Measurements from ENCODE around the gene COX14.
"Not testable (repeated sequence)": the region's sequence is repeated elsewhere in the genome, so short reads cannot be mapped to it uniquely, and the experiment has no call there.

Gene COX14

GRCh38 chr12:50111693-50112455 lies at the start of gene COX14:
COX14 (plus strand) TSS chr12:50112236; CDS start chr12:50120044, 7,808 bp downstream.
- peak; percentile 98 for DNase-seq

- no peak for DNase-seq
Measured at GRCh38 chr12:50062728-50063460, 49.1 kb upstream of the COX14 start.

DNA sequence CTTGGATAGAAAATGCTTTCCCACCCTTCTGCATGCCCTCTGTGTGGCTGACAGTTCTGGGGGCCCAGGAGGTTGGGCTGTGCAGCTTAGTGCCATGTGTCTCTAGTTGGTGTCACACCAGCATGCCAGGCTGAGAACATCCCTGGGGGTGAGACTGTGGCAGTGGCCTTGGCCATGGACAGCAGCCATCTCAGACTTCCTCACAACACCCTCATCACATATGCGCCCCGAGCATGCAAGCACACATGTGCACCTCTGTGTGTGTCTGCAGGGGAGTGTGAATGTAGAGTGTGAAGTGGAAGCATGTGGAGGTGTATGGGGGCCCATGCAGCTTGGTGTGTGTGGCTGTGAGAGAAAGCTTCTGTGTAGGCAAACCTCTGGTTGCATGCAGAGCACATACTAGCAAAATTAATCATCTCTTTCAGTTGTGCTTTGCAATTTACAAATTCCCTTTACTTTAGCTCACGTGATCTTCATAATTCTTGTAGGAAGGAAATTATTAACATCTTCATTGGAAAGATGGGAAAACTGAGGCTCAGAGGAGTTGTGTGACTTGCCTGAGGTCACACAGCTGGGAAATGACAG lies 46.2 kb upstream of the COX14 start:
- DNase-seq = no peak

- DNase-seq = no peak
Measured at GRCh38 chr12:50066402-50066801, 45.6 kb upstream of the COX14 start.

DNA sequence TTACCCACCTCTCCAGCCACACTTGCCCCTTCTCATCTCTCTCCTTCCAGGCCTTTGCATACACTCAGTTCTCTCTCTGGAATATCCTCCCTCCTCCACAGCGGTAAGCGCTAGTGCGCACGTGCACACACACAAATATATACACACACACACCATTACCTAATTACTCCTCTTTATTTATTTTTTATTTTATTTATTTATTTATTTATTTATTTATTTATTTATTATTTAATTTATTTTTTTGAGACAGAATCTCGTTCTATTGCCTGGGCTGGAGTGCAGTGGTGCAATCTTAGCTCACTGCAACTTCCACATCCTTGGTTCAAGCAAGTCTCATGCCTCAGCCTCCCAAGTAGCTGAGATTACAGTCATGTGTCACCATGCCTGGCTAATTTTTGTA lies 43.0 kb upstream of the COX14 start:
- no peak for DNase-seq

- DNase-seq = no peak
Measured at GRCh38 chr12:50069539-50069938, 42.5 kb upstream of the COX14 start.

- DNase-seq = peak; percentile 13
Measured at GRCh38 chr12:50070314-50071060, 41.5 kb upstream of the COX14 start.

DNA sequence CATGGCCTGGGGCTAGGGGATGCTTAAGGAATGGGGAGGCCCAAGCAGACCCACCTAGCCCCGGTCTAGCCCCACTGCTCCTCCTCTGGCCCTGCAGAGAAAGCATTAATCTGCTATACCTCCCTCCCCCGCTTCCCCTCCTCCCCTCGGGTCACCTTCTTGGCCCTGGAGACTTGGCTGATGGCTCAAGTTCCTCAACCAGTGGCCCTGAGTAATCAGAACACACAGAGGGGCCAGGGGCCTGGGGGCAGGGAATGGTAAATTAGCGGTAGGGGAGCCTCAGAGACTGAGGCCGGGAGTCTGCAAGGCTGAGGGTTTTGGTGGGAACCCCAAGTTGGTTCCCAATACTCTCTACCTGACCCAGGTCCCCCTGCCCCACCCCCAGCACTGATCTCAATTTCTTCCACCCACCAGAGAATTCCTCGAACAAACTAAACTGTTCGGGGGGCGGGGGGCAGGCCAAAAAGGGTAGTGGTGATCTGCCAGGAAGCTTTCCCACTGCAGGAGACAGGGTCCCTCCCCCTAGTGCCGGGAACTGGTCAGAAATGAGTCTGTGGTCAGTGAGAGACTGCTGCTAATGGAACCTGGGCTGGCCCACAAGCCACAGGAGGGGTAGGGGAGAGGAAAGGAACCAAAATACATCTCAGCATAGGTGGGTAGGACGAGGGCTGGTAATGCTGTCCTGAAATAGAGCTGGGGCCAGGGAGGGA lies 39.7 kb upstream of the COX14 start:
- DNase-seq = no peak

GRCh38 chr12:50073206-50073605 lies 38.8 kb upstream of the COX14 start:
- DNase-seq = no peak

GRCh38 chr12:50073712-50074111 lies 38.3 kb upstream of the COX14 start:
- DNase-seq = no peak

DNA sequence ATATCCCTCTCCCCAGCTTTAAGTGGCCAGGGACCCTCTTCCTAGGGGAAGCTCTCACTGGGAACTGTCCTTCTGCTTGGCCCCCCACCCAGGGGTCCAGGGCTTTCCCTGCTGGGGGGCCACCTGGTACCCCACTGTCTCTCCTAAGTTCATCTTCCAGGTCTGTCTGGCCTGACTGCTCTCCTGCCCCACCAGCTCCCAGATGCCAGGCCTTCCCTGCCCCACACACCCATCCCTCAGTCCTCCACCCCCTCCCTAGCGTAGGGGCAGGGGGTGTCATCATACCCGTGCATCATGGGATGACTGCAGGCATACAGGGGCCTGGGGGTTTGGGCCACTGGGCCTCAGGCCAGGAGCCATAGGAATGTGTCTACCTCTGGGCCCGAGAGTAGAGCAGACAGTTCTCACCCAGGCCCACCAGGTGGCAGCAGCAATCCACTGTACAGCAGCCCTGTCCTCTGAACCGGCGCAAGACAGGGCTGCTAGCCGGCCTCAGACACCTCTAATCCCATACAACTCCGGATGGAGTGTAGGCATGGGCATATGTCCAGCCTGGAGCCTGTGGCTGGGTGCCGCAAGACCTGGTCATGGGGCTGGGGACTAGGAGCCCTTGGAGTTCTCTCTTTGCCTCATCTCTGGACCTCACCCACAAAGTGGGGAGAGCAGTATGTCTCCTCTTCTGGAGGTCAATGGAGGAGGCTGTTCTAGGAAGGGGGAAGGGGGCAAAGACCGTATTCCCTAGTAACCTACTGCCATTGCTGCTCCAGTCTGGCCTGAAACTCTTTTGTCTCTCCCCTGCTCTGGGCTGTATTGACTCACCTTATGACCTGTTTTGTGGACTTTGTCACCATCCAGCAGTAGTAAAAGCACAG lies 36.9 kb upstream of the COX14 start:
- DNase-seq = peak; percentile 35

DNA sequence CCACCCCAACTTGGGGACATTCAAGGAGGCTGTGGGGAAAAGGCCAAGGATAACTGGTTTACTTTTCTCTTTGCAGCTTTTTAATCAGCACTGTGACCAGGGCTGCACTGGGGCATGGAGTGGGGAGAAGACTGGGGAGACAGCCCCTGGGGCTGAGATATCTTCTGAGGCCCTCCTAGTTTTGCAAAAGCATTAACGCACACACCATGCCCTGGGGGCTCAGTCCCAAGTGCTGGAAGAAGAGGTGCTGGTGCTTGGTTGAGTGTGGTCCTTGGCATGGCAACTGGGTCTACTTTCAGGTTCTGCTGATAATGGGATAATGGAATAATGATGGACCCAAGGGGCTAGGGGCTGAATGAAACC lies 36.2 kb upstream of the COX14 start:
- DNase-seq = no peak

- no peak for DNase-seq
Measured at GRCh38 chr12:50077099-50077498, 34.9 kb upstream of the COX14 start.

GRCh38 chr12:50078281-50078680 lies 33.8 kb upstream of the COX14 start:
- no peak for DNase-seq

DNA sequence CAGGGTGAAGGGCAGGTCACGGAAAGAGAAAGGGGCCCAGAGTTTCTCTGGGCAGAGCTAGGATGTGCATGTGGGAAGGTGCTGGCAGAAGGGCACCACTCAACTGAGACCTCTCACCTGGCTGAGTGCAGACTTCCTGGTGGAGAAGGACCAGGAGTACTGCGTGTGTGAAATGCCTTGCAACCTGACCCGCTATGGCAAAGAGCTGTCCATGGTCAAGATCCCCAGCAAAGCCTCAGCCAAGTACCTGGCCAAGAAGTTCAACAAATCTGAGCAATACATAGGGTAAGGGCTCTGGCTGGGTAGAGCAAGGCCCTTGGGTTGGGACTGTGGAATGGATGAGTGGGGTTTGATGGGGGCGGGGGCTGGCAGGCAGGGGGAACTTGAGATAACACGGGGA lies 32.3 kb upstream of the COX14 start:
- DNase-seq = no peak

GRCh38 chr12:50081096-50081808 lies 30.8 kb upstream of the COX14 start:
- DNase-seq = no peak

- no peak for DNase-seq
Measured at GRCh38 chr12:50082644-50083043, 29.4 kb upstream of the COX14 start.

- DNase-seq = no peak
Measured at GRCh38 chr12:50083301-50083700, 28.7 kb upstream of the COX14 start.

- not testable (repeated sequence) for DNase-seq
Measured at GRCh38 chr12:50084409-50084774, 27.6 kb upstream of the COX14 start.

DNA sequence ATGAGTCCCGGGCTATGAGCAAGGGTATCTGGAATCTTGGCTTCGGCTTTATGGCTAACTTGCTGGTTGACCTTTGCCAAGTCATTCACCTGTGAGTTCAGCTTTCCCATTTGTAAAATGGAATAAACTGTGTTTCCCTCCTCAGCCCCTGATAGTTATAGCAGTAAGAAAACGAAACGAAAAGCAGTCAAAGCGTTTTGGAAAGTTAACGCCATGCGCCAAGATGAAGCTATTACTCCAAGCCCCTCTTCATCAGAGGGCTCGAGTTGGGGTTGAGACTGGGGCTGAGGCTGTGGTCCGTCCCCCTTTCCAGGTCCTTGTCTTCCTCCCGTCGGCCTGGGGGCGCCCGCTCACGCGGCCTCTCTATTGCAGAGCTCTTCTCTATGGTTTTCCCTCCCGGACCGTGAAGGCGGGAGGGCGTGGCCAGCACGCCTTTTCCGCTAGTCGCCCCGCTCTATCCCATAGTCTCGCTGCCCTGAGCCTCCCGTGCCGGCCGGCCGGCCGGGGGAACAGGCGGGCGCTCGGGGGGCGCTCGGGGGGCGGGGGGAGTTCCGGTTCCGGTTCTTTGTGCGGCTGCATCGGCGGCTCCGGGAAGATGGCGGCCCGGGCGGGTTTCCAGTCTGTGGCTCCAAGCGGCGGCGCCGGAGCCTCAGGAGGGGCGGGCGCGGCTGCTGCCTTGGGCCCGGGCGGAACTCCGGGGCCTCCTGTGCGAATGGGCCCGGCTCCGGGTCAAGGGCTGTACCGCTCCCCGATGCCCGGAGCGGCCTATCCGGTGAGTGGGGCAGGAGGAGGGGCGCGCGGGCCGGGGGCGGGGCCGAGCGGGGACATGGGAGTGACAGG lies 27.0 kb upstream of the COX14 start, which contains the start of gene SMARCD1:
Gene SMARCD1 (plus strand): TSS at position 568 of the 840 bp plus-strand sequence. CDS start 28 bp downstream, at position 596.
- DNase-seq = peak; percentile 97
